Measurements from ENCODE around the gene NAALADL2.
"Not testable (repeated sequence)": the region's sequence is repeated elsewhere in the genome, so short reads cannot be mapped to it uniquely, and the experiment has no call there.

Gene NAALADL2

DNA sequence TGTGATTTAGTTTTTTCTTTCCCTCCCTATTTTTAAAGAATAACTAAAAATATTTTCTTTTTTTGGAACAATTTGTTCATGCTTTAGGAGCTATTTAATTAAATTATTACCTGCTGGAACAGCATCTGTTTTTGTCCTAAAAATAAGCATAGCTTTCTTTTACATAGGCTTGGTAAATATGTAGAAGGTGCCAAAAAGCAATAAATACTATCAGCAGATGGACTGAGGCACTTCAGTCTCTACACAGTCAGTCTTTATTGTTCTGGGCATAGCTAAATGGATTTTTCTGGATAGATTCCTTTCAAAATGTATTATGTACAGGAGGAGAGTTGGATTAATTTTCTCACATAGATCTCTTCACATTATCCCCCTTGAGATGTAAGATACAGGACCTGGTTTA lies 223.5 kb downstream of the NAALADL2 start:
- DNase-seq: no peak

DNA sequence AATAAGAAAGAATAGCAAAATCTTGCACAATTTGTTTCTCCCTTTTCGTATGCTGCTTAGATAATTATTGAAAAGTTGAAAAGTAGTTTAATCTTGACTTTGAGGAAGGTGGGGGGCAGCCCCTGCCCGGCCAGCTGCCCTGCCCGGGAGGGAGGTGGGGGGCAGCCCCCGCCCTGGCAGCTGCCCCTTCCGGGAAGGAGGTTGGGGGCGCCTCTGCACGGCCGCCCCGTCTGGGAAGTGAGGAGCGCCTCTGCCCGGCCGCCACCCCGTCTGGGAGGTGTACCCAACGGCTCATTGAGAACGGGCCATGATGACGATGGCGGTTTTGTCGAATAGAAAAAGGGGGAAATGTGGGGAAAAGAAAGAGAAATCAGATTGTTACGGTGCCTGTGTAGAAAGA lies 228.0 kb downstream of the NAALADL2 start:
- not testable (repeated sequence) for DNase-seq

DNA sequence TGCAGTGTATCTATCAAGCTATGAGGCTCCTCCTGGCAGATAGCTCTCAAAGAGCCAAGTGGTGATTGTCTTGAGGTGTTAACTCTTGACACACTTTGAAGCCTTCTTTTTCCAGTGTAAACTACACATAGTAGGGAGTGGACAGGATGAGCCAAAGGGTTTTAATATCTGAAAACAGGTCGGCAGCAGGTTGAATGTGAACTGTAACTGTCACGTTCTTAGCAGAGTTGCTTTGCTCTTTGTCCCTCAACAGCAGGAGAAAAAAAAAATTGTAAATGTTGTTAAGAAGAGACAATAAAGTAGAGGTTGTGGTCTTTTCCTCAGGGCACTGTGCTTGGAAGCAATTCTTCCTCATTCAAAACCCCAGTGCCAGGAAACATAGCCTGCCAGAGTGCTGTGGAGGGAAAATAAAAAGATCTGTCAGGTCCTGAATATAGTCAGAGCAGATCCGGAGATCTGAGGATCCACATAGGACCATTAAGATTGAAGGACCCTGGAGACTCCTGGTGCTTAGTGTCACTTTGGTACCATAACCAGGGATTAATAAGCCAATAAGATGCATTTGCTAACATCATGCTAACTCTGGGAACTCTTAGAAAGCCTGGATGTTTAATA lies 229.7 kb downstream of the NAALADL2 start:
- no peak for DNase-seq

DNA sequence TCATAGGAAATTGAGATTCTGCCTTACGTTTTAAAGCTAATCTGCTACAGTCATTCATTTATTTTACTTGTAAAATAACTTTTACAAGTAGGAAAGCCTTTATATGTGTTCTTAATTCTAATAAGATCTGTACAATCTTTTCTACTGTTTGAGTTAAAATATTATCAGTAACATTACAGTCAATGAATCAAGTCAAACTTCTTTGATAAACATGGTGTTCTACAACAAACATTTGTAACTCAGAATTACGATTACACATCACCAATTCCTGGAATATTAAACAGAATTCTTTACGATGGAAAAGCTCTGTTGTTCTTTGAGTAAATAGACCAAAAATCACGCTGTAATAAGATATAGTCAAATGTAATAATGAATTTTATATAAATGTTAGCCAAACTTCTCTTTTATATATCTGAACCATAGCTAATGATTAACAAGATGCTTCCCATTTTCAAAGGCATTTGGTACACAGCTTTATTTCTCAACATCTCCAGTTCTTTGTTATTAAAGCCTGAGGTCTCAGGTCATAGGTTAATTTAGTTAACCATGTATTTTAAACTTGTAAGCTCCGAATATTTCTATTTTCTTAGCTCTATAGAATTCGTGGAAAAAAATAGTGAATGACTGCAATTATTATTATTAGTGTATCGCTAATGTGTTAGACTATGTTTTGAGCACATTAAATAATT lies 232.4 kb downstream of the NAALADL2 start:
- no peak for DNase-seq

DNA sequence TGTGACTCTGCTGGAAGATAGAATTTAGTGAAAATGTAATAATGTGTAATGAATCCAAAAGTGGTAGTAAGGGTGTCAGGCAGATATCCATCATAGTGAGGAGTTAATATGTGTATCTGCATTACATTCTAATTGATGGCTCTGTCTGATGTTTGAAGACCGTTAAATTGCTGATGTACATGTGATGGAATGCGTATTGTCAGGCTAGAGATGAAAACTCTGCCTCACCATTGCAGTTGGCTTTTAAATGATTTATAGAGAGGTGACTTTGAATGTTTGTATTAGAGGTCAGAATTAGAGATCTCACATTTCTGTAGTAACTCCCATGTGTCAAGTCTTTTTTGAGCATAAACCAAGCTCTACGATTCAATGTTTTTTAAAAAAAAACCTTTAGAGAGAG lies 234.6 kb downstream of the NAALADL2 start:
- no peak for DNase-seq

DNA sequence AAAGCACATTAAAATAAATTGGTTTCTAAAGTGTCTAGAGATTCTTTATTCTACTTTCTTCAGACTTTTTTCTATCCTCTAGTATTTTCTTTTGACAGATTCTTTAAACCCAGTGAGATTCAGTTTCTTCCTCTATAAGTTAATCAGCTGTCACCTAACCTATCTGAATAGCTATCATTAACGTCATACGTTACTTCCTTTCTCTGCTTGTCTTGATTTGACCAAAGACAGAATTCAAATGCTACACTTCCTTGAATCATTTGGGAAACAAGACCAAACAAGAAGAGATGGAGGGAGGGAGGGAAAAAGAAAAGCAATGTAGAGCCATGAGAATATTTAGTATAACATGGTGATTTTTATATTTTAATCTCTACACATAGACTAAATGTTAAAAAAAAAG lies 235.2 kb downstream of the NAALADL2 start:
- no peak for DNase-seq

DNA sequence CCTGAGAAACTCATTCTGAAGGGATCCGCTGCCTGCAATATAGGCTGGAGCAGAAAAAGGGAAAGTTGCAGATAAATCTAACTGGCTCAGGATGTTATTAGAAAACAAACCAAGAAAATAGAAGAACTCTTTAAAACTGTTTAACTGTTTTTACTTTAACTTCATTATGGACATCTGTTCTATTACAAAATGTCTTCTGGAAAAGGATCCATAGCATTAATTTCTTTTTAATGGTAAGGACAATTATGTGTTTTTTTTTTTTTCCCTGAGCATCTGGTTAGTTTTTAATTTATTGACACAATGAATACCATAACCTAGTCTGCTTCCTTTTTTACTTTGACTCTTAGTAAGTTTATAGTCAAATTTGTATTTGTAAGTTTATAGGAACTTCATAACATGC lies 239.5 kb downstream of the NAALADL2 start:
- no peak for DNase-seq

DNA sequence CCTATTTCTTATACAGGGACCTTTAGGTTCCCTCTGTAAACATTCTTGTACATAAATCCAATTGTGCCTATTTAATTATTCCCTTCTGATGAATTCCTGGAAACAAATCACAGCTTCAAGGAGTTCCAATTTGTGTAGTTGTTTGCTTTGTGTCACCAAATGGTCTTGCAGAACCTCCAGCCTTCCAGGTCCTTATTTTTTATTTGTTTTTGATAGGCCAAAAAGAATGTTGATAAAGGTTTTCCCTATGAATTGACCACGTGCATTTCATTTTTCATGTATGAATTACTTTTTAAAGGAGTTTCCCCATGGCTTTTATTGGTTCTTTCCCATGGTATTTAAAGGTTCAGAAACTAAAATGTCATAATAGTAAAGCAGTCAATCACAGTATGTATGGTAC lies 243.0 kb downstream of the NAALADL2 start:
- DNase-seq: no peak

DNA sequence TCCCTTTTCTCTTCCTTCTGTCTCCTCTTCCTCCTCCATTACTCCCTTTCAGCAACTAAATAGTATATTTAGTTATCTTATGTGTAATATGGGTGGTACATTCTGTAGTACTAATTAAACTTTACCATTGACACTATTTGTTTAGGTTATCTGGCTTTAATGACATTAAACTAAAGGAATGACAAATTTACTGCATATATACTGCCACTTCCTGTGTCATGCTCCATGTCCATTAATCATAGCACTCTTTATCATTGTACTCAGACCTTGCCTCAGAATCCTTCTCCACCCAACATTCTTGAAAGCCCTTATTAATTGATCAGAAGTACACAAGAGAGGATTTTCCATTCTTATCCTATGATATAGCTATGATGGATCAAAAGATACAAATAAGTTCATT lies 244.2 kb downstream of the NAALADL2 start:
- no peak for DNase-seq

DNA sequence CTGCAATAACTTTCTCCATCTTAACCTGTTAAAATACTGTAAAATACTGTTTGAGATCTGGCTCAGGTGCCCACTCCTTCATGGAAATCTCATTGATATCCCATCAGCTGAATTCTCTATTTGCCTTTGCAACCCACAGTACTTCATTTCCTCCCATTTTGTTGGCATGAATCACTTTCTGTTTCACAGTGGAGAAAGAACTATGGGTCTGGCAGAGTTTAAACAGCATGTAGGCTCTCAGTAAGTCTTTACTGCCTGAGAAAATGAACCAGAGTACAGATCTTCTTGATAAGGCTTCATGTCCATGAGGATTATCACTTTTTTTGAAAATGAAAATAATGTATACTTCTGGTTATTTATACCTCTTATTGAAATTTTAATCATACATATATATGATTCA lies 245.9 kb downstream of the NAALADL2 start:
- DNase-seq: no peak

DNA sequence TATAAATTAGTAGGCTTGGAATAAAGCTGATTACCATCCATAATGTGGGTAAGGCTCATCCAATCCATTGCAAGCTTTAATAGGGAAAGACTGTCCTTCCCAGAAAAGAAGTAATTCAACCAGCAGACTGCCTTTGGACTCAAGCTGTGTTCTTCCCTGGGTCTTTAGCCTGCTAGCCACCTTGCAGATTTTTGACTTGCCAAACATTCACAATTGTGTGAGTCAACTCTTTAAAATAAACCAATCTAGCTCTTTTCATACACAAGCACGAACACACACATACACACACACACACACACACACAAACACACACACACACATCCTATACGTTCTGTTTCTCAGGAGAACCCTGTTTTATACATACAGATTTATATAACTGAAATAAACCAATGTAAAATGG lies 248.1 kb downstream of the NAALADL2 start:
- DNase-seq: no peak

DNA sequence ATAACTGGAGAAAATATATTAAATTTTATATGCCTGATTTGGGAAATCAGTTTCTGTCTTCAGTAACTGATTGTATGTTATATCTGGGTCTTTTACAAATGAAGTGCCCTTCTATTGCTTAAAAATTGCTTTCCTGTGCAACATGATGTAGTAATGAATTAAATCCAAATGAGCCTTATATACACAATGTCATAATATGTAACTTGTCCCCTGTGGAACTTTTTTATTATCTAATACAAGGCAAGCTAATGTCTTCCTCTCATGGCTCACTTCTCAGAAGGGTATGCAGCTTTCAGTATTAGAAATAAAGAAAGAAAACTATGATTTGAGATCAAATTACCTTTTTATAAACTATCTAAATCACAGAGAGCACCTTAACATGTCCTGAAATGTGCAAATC lies 248.9 kb downstream of the NAALADL2 start:
- no peak for DNase-seq

DNA sequence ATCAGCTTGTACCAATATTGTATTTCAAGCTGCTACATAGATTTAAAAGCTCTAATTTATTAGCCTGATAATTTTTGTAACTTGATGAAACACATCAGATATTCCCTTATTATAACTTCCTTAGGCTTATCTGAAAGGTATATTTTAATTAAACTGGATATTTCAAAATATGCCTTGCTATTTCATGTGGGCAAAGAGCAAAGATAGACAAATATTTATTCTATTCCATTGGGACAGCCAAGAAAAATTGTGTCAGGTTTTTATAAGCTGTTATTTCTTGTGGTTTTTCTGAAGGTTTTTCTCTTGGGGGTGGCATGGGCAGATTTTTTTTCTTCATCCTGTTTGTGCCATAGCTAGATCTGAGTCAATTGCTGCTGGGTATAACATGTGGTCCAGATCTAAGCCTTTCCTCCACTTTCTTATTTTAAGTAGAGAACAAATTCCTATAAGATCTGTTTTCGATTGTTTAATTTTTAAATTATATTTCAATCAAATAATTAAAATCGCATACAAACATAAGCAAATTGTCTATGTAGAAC lies 249.5 kb downstream of the NAALADL2 start:
- no peak for DNase-seq

DNA sequence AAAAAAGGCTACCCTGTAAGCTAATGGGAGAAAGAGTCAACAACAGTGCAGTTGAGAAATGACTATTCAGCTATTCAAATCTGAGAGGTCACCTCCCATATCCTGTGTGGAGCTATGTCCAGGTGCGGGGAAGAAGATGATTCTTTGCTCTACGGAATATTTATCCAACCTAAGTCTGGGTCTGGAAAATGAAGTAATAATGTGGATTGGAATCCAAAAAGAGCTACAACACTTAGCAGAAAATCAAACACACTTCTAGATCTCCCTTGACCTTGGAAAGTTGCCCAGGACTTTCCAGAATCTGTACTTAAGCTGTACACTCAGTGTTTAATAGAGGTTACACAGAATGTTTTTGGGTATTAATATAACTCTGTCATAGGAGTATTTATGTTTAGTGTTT lies 251.9 kb downstream of the NAALADL2 start:
- no peak for DNase-seq

DNA sequence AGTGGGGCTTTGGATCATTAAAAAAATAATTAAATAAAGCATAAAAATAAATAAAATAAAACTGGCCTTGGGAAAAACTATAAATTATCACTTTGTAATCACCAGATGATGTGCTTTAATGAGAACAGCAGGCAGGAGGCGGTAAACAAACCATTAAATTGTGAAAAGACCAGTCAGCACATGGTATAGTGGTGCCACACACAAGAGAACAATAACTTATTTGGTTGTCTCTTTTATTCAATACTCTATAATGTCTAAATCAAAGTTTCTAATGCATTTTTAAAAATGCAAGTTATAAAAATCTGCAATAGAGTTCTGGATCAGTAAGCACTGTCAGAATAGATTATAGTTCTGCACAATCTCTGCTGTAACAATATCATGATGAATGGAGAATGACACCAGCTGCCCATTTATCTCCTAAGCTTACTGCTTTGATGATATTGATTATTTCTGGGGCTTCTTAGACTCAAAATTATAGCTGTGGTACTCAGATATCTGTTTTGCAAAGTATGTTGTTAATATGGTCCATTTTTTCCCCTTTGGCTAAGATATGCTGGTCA lies 259.3 kb downstream of the NAALADL2 start:
- DNase-seq: no peak

DNA sequence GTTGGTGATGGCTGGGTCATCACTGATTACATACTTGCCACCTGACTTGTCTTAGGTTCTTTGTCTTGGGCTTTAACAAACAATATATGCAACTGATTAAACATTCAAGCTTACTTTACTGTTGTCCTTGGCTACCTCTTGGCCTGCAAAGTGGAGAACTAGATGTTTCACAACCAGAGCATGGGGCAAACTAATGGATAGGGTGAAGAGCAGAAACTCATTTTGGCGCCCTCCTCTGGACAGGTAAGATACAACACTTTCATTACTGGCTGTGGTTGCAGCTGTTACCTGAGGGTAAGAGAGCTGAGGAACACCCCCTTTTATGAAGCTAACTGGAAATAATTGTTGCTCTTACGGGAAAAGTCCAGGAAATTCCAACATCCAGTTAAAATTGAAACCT lies 262.1 kb downstream of the NAALADL2 start:
- DNase-seq: no peak

DNA sequence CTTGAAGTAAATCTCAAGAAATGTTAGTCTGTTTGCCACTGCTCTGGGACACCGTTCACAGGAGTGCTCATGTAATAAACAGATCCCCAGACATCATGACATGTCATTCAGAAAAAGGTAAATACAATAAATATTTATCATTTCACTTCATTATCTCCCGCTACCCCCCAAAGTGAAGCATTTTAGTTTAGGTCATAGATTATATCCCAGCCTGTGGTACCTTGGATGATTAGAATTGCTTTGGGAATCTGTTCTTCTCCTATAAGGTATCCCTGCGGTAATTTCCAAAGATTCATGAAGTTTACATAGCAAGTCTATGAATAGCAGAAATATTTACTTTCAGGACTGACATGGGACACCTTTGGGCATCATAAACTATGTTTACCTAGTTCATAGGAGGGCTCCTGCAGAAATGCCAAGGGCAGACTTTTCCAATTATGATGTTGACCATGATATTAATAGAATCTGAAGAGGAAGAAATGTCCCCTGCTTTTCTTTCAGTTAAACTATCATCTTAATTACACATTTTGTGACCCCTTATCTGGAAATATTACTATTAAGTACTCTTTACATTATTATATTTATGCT lies 268.0 kb downstream of the NAALADL2 start:
- DNase-seq: no peak

DNA sequence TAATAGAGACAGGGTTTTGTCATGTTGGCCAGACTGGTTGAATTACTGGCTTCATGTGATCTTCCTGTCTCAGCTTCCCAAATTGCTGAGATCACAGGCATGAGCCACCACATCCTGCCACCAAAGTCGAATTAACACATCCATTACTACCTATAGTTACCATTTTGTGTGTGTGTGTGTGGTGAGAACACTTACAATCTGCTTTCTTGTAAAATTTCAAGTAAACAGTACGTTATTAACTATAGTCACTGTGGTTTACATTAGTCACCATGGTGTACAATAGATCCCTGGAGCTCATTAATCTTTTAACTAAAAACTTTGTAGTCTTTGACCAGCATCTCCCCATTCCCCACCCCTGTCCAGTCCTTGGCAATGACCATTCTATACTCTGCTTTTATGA lies 270.0 kb downstream of the NAALADL2 start:
- no peak for DNase-seq

DNA sequence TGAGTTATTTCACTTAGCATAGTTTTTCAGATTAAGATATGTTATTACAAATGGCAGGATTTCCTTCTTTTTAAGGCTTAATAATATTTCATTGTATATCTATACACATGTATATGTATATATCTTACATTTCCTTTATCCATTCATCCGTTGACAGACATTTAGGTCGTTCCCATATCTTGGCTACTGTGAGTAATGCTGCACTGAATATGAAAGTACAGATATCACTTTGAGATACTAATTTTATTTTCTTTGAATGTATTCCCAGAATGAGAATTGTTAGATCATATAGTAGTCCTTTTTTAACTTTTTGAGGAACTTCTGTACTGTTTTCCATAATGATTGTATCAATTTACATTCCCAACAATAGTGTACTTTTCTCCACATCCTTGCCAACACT lies 270.4 kb downstream of the NAALADL2 start:
- DNase-seq: no peak

DNA sequence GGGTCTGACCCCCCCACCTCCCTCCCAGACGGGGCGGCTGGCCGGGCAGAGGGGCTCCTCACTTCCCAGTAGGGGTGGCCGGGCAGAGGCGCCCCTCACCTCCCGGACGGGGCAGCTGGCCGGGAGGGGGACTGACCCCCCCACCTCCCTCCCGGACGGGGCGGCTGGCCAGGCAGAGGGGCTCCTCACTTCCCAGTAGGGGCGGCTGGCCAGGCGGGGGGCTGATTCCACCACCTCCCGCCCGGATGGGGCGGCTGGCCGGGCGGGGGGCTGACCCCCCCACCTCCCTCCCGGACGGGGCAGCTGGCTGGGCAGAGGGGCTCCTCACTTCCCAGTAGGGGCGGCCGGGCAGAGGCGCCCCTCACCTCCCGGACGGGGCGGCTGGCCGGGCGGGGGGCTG lies 272.7 kb downstream of the NAALADL2 start:
- DNase-seq: not testable (repeated sequence)

DNA sequence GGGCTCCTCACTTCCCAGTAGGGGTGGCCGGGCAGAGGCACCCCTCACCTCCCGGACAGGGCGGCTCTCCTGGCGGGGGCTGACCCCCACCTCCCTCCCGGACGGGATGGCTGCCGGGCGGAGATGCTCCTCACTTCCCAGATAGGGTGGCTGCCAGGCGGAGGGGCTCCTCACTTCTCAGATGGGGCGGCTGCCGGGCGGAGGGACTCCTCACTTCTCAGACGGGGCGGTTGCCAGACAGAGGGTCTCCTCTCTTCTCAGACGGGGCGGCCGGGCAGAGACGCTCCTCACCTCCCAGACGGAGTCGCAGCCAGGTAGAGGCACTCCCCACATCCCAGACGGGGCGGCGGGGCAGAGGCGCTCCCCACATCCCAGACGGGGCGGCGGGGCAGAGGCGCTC lies 273.6 kb downstream of the NAALADL2 start:
- not testable (repeated sequence) for DNase-seq

DNA sequence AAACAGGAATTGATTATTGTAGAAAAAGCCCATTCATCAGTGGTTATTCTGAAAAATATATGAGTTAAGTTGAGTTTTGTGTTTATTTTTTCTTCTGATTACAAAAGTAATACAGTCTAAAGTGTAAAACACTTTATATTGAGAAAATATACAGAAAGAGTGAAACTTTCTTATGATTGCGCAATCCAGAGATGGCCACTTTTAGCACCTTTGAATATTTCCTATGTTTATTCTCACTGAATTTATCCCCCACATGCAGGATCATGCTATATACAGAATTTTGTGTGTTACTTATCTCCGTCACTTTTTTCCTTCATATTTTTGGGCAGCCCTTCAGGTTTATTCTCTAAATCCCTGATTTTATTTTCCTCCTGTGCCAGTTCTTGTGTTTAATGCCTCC lies 285.2 kb downstream of the NAALADL2 start:
- DNase-seq: no peak

DNA sequence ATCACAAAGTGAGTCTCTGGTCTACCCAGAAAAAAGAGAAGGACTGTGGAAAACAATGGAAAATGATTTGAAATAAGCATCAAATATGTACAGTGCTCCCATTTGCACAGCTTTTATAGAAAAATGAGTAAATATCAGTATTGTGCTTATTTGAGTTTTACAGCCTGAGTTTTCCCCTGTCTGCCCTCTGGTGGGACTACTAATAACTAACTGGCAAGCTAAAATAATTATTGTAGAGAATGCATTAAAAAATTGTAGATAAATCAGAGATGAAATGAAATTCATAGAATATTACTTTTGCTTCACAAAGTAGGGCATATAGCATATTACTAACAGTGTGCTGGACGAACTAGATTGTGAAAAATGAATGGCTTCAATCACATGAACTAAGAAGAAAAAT lies 287.1 kb downstream of the NAALADL2 start:
- DNase-seq: no peak

DNA sequence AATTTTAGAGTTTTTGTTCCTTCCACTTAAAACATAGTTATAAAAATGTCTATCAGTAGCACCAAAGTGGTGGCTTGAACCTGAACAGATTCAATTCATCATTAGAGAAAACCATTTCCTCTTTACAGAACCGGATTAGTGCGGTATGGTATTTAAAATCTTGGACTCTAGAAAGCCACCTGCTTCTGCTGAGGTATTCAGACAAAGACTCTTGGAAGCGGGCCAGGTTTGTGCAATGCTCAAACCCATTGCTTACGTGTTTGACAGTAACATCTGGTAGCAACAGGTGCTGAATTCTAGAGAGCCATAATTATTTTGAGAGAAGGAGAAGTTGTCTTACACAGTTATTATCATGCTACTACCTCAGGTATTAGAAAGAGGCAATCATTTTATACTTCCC lies 290.5 kb downstream of the NAALADL2 start:
- DNase-seq: no peak
